GM12878 (cell line): ENCODE data around the gene SP3. TPM values are rescaled to one million over a fixed set of nuclear protein-coding genes. Genes with fewer than 3 reads are reported as not detected.

ENCODE experiments used
- ATAC-seq: fragments of 200-7000 bp; cut with Tn5 transposase; 3 replicates; pipeline ENCODE4 v1.9.1; 2020; ENCODE audit warnings: mild to moderate bottlenecking, moderate library complexity
- BruUV-seq: library from RNA; stranded (reverse); fragments of 400-500 nt; replicated peaks from 2 replicates; lab custom pipeline; 2021; lab: Mats Ljungman, UMichigan
- CTCF ChIA-PET: fragments of 300-600 bp; sonication (Branson Sonifier 250); formaldehyde crosslinking; extraction: SDS; loops from one replicate; lab custom pipeline; 2021; ENCODE audit warnings: inconsistent platforms; lab: Yijun Ruan, JAX
- POLR2A ChIA-PET: fragments of 350-600 bp; formaldehyde crosslinking; extraction: SDS; loops from one replicate; lab custom pipeline; 2021; ENCODE audit warnings: inconsistent platforms; lab: Charles Lee
- RAD21 ChIA-PET: fragments of 300-600 bp; sonication (Branson Sonifier 250); formaldehyde crosslinking; loops from one replicate; lab custom pipeline; 2023; ENCODE audit warnings: antibody characterized with exemption; ENCODE audit not compliant: unreplicated experiment; lab: Charles Lee
- SMC1A ChIA-PET: fragments of 300-600 bp; sonication (Branson Sonifier 250); formaldehyde crosslinking; loops from one replicate; lab custom pipeline; 2023; ENCODE audit not compliant: unreplicated experiment, uncharacterized antibody; lab: Charles Lee
- DNase-seq: peaks from one replicate; pipeline ENCODE4 v3.0.0-alpha.2; 2011; ENCODE audit warnings: low read depth, low spot score
- FAIRE-seq: peaks from 3 replicates; lab custom pipeline; 2011; peaks lifted over from hg19 to GRCh38; lab: Jason Lieb, UNC
- H2AFZ ChIP-seq: 2 replicates; pipeline ENCODE4 v1.6.0; 2011; ENCODE audit warnings: low read depth, low read length, control low read depth; ENCODE audit not compliant: control insufficient read depth
- H3K27ac ChIP-seq: 2 replicates; pipeline ENCODE4 v1.5.1; 2011; ENCODE audit warnings: control low read depth; ENCODE audit not compliant: control insufficient read depth, insufficient read depth
- H3K27me3 ChIP-seq, 2 experiments: replicated peaks in 1 of 2; 2 replicates each; pipeline versions ENCODE4 v1.6.0 to v1.6.1; 2011; ENCODE audit warnings: low read length in 1 of 2; ENCODE audit not compliant: control insufficient read depth in 2 of 2, insufficient read depth in 2 of 2
- H3K36me3 ChIP-seq, 2 experiments: 2 replicates each; pipeline ENCODE4 v1.5.1; 2011; ENCODE audit warnings: low read length in 1 of 2; ENCODE audit not compliant: control insufficient read depth in 2 of 2, insufficient read depth in 2 of 2
- H3K4me1 ChIP-seq: 2 replicates; pipeline ENCODE4 v1.6.1; 2011; ENCODE audit warnings: mild to moderate bottlenecking, low read length, moderate library complexity, mixed read lengths; ENCODE audit not compliant: control insufficient read depth, insufficient read depth
- H3K4me2 ChIP-seq: 2 replicates; pipeline ENCODE4 v1.6.0; 2011; ENCODE audit warnings: control low read depth; ENCODE audit not compliant: control insufficient read depth, insufficient read depth
- H3K4me3 ChIP-seq: fragments of 200-600 bp; sonication (generic); 2 replicates; pipeline ENCODE4 v1.5.1; 2016
- H3K79me2 ChIP-seq: 2 replicates; pipeline ENCODE4 v1.6.0; 2011; ENCODE audit warnings: low read length; ENCODE audit not compliant: control insufficient read depth, insufficient read depth
- H3K9ac ChIP-seq: 2 replicates; pipeline ENCODE4 v1.8.0; 2011; ENCODE audit warnings: low read length, control low read depth, mixed read lengths; ENCODE audit not compliant: control insufficient read depth, insufficient read depth
- H3K9me3 ChIP-seq: replicated peaks from 3 replicates; pipeline ENCODE4 v1.5.1; 2011; ENCODE audit warnings: mild to moderate bottlenecking, low read length; ENCODE audit not compliant: control insufficient read depth, insufficient read depth
- H4K20me1 ChIP-seq: 2 replicates; pipeline ENCODE4 v1.6.0; 2011; ENCODE audit not compliant: control insufficient read depth, insufficient read depth
- CREB1 ChIP-seq: IDR thresholded peaks from 2 replicates; pipeline ENCODE4 v1.6.1; 2012; ENCODE audit warnings: low read depth, mild to moderate bottlenecking, inconsistent platforms
- KDM1A ChIP-seq: fragments of 200-600 bp; sonication (generic); IDR thresholded peaks from 2 replicates; pipeline ENCODE4 v1.6.1; 2016; ENCODE audit warnings: borderline replicate concordance
- NR2C1 ChIP-seq: fragments of 450-650 bp; IDR thresholded peaks from 2 replicates; pipeline ENCODE4 v1.6.1; 2017; ENCODE audit warnings: antibody characterized with exemption, mild to moderate bottlenecking, moderate library complexity
- RELA ChIP-seq: fragments of 450-650 bp; IDR thresholded peaks from 2 replicates; pipeline ENCODE4 v1.8.0; 2014; ENCODE audit warnings: borderline replicate concordance; ENCODE audit not compliant: partially characterized antibody
- RUNX3 ChIP-seq: IDR thresholded peaks from 2 replicates; pipeline ENCODE4 v1.6.1; 2012; ENCODE audit warnings: low read length, inconsistent platforms
- SKIL ChIP-seq: fragments of 450-650 bp; IDR thresholded peaks from 2 replicates; pipeline ENCODE4 v1.6.1; 2017; ENCODE audit warnings: mild to moderate bottlenecking, low read depth, inconsistent platforms; ENCODE audit not compliant: poor library complexity, severe bottlenecking
- SMAD1 ChIP-seq: fragments of 450-650 bp; IDR thresholded peaks from 2 replicates; pipeline ENCODE4 v1.6.1; 2018; ENCODE audit warnings: mild to moderate bottlenecking, low read depth; ENCODE audit not compliant: partially characterized antibody
- TCF7 ChIP-seq: IDR thresholded peaks from 2 replicates; pipeline ENCODE4 v1.6.1; 2014; ENCODE audit warnings: antibody characterized with exemption, borderline replicate concordance
- ZNF274 ChIP-seq: IDR thresholded peaks from one replicate; pipeline ENCODE4 v1.8.0; 2011; ENCODE audit not compliant: insufficient read length, insufficient read depth
- ZSCAN29 ChIP-seq: fragments of 450-650 bp; IDR thresholded peaks from 2 replicates; pipeline ENCODE4 v1.6.1; 2017; ENCODE audit warnings: mild to moderate bottlenecking, moderate library complexity
- WGBS: methylation state at CpG from one replicate; pipeline ENCODE4 v1.1.6; 2016; ENCODE audit warnings: low lambda C conversion rate; ENCODE audit not compliant: insufficient replicate concordance, insufficient coverage; ENCODE audit errors: missing lambda C conversion rate; 5-methylcytosine and 5-hydroxymethylcytosine counted together
- in situ Hi-C: fragments of 300-500 bp; cut with MboI; formaldehyde crosslinking; loops from 9 replicates; pipeline ENCODE4 v1.14.3; 2018; ENCODE audit warnings: mixed read lengths
- intact Hi-C: fragments of 100-400 bp; cut with micrococcal nuclease; formaldehyde crosslinking; loops from one replicate; pipeline ENCODE4 v1.14.2; 2022; ENCODE audit not compliant: unreplicated experiment
- polyA plus RNA-seq, 11 experiments: library from polyadenylated mRNA; depleted of rRNA in 4 of 11; unstranded in 6 of 11; stranded (reverse) in 5 of 11; fragments of >200 nt; fragmentation: Nextera tagmentation in 4 of 11; fragmentation: Illumina TruSeq in 1 of 11; extraction: Ambion mirVana in 4 of 11; extraction: Trizol in 1 of 11; gene quantifications; 1 replicate in 1 of 11; 2 replicates in 10 of 11; pipeline versions ENCODE4 v1.2.1 to v1.2.3, GENCODE V29; 2011 to 2016; ENCODE audit warnings: inconsistent platforms in 2 of 11, missing spikeins in 2 of 11, low read depth in 1 of 11
- total RNA-seq, 4 experiments: library from RNA; depleted of rRNA in 3 of 4; stranded (reverse); fragments of >200 nt in 3 of 4; fragmentation: Illumina TruSeq in 1 of 4; extraction: Trizol in 1 of 4; gene quantifications; 2 replicates each; pipeline versions ENCODE4 v1.2.1 to v1.2.3, GENCODE V29; 2013 to 2021

The SP3 gene
- total and polyA plus RNA-seq, 10 of the 15 experiments (the other 5 are each of a cell fraction or from before 2014, with no cell fraction given), result 9.9 to 87.6 (median 52.4) TPM

GRCh38 chr2:173881886-173882285 lies 83.3 kb downstream of the SP3 start:
- ChIA-PET POLR2A (no interaction called here), RAD21 (no interaction called here)
- no peak overlapping the region for H3K4me2 ChIP-seq
- TF ChIP-seq TCF7 (no peak), SMAD1 (no peak), KDM1A (no peak), RUNX3 (no peak), ZSCAN29 (no peak), ZNF274 (no peak), CREB1 (no peak), SKIL (no peak), NR2C1 (no peak), RELA (no peak)
- TF ChIP-seq, all 136 proteins: peak for 0
- H3K9ac ChIP-seq, result no peak overlapping the region
- no peaks in the 10 kb centered on the region for H4K20me1 ChIP-seq
- H3K4me3 ChIP-seq, result no peak overlapping the region
- ChIA-PET SMC1A (interaction anchor here (1.1 kb wide), 1 partner anchor 81 kb away, joined by 3 read pairs; no protein-coding TSS in a partner anchor), CTCF (no interaction called here)
- intact Hi-C loops, result no loop called here
- H3K9me3 ChIP-seq, result no peaks in the 10 kb centered on the region; the same call in 2 of the 3 replicates
- FAIRE-seq (no peak), DNase-seq (no peak), ATAC-seq (no peak)
- H3K4me1 ChIP-seq, result no peaks in the 10 kb centered on the region
- no TSS peak for BruUV-seq
- H3K27ac ChIP-seq, result no peak overlapping the region
- no peak overlapping the region for H2AFZ ChIP-seq
- no peaks in the 10 kb centered on the region; a peak in 1 of 4 replicates for H3K36me3 ChIP-seq
- no peaks in the 10 kb centered on the region for H3K27me3 ChIP-seq
- in situ Hi-C loops, result no loop called here
- 18% methylated on average over 3 of the region's 3 CpGs for WGBS
- H3K79me2 ChIP-seq, result no peaks in the 10 kb centered on the region
